ENCODE results near the gene BNIP5. TPM values are rescaled to one million over a fixed set of nuclear protein-coding genes. Genes with fewer than 3 reads are reported as not detected.
A peak's percentile ranks its signal among the peaks of the same experiment; 100 is the strongest.

BNIP5 gene
- total RNA-seq, 1 experiment from 2014 or later: 3.6 TPM

DNA sequence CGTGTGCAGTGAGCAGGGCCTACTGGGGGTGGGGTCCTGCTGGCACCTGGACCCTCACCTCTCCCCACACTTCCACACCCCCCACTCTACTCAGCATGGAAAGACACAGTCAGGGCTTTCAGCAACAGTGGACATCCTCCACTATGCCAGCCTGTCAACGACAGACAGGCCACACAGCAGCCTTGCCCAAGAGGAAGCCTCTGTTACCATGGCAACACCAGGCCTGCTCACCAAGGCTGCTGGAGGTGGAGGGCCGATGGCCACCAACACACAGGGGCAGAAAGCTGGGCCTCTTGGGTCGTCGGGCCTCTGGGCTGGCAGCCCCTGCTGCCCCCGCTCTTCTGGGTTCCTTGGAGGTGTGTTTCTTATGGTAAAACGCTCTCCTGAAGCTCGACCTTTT is 13.6 kb downstream of the BNIP5 start:
- DNase-seq (ENCODE audit: low spot score): no peak

DNA sequence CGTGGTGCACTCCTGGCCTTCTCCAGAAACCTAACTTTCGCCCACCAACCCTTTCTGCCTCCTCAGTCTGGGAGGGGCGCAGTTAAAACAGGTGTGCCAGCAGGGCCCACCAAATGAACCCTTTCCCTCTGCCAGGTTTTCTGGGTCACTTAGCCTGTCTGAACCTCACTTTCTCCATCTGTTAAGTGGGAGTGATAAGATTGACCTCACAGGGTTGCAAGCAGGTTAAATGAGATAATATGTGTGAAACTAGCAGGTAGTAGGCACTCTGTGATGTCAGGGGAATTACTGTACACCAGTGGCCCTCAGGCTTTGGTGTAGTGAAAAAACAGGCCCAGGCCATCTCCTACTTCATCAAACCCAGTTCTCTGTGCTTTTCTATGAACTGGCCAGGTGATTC is 14.1 kb downstream of the BNIP5 start:
- DNase-seq (ENCODE audit: low spot score): no peak

- peak; percentile 84 for DNase-seq (ENCODE audit: low spot score)
Observed at GRCh38 chr6:36320475-36320874, 16.2 kb downstream of the BNIP5 start.

DNA sequence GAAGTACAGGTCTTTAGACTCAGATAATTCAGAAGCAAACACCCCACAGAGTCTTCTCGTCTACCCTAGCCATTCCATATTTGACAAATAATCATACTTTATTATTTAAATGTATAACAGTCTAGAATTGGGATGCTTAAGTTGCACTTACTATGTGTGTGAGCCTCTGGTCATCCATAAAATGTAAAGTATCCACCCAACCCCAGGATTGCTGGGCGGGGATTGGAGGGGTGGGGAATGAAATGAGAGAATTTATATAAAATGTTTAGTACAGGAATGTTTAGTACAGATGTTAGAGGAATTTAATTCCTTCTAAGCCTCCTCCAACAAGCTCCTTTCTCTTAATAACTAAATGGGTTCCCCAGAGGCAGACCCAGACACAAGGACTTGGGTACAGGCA is 16.9 kb downstream of the BNIP5 start:
- DNase-seq (ENCODE audit: low spot score): peak; percentile 32

DNA sequence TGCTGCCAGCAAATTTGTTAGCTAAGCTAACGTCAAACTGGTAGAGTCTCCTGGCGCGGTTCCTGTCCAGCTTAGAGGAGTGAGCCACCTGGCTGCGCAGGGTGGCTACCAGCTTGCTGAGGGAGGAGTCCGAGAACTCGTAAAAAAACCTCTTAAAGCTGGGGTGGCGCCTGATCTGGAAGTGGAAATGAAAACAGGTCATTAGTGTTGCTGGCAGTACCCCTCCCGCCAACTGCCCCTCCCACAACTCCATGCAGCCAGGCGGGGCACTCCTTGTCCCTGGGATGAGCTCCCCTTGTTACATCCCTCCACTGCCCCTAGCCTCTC is 17.3 kb downstream of the BNIP5 start:
- peak; percentile 96 for DNase-seq (ENCODE audit: low spot score)

- DNase-seq (ENCODE audit: low spot score): peak; percentile 49
Observed at GRCh38 chr6:36318690-36319435, 17.8 kb downstream of the BNIP5 start.

DNA sequence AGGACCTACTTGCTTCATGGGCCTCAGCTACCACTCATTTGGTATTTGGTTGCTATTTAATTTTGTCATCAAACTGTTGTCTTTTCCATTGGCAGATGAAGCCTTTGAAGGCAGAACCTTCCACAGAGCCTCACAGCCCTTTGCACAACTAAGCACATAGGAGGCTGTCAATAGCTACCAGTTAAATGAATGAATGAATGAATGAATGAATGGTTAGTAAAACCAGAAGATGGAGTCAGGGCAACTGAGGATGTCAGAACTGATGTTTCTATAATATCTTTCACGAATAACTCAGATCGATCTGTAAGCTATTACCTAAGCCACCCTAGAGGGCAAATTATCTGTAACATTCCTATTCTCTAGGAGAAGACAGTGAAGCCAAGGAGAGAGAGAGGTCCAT is 19.1 kb downstream of the BNIP5 start:
- DNase-seq (ENCODE audit: low spot score): no peak

DNA sequence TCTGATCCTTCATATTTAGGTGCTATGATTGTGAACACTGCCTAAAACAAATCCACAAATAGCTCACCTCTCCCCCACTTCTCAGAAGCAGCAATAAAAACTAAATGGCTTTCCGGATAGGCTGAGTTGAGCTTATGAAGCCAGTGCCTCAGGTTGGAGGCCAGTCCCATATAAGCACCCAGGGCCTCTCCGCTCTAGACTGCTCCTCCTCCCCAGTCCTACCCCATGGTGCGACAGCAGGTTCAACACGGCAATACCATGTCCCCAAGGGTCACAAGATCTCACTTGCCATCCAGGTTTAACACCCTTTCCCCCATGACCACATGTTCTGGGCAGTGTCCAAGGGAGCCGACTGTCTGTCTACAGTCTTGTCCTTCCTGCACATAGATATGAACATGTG is 20.8 kb downstream of the BNIP5 start:
- peak; percentile 39 for DNase-seq (ENCODE audit: low spot score)

GRCh38 chr6:36314221-36315014 is 22.3 kb downstream of the BNIP5 start:
- DNase-seq (ENCODE audit: low spot score): peak; percentile 75

GRCh38 chr6:36313649-36313936 is 23.1 kb downstream of the BNIP5 start:
- DNase-seq (ENCODE audit: low spot score): no peak

DNA sequence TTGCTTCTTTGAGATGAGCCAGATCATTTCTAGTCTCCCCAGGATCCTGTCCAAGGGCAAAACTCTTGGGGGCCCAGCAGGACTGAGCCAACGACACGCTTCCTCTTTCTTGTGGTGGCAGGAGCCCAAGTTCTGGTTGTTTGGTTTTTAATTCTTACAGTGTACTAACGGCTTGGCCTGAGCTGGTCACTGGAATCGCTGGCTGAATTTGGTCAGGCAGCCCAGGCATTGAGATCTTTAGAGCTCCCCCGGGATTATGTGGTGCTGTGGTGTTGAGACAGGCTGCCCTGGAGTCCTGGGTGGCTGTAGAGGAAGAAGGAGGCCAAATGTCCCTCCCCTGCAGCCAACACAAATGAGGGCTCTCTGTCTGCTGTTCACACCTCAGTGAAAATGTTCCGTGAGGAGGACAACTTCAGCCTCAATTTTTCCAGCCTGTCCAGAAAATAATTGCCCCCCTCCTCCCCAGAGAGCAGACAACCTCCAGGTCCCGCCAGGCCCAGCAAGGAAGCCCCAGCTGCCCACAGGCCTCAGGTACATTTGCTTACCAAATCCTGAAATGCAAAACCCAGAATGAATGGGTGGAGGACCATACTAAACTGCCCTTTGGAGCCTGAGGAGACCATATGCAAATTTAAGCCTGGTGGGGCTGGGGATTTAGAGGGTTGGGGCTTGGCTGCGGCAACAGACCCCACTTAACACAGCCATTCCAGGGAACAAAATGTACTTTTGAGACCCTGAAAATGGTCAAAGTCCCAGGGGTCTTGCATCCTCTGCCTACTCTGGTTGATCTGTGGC is 23.6 kb downstream of the BNIP5 start:
- DNase-seq (ENCODE audit: low spot score): no peak

GRCh38 chr6:36309900-36310299 is 26.8 kb downstream of the BNIP5 start:
- no peak for DNase-seq (ENCODE audit: low spot score)

DNA sequence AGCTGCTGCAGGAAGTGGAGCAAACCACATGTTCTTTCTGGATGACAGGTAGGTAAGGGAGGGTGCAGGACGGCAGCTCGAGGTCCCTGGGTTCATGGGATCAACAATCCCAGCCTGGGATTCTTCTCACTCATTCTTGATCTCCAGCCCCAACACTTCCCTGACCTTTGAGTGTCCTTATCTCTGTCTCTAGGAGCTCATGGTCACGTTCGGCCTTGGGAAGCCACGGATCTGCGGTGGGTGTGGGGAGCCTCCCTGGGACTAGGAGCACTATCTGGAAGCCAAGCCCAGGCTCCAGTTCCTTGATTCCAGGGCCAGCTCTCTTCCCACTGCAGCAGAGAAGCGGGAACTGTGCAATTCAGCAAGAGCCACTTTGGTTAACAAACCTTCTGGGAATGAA is 27.5 kb downstream of the BNIP5 start:
- DNase-seq (ENCODE audit: low spot score): no peak

DNA sequence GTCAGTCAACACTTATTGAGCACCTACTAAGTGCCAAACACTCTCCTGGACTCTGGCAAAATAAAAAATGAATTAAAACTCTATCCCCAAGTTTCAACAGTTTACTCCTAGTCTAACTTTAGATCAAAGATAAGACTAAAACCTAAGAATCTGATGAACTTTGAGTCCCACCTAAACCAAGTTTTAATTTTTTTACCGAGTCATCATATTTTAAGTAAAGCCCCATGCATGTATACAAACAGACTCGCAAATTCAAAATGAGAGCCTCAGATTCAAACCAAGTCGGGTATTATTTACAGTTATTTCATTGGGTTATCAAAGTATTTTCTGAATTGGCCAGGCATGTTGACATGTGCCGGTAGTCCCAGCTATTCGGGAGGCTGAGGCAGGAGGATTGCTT is 28.2 kb downstream of the BNIP5 start:
- no peak for DNase-seq (ENCODE audit: low spot score)

DNA sequence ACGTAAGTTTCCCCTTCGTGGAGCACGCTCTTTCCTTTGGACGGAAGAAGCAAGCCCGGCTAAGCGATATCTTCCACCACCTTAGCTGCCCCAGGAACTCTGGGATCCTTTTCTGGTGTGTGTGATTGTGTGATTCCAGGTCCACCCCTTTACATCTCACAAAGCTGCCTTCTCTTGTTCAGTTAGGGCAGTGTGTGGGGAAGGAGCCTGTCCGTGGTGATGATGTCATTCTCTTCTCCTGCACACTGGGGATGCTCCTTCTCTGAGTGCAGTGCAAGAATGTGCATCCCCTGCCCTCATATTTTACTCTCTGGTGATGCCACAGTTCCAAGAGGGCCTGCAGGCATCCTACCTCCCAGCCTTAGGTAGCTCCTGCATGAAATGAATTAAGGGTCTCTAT is 30.3 kb downstream of the BNIP5 start:
- no peak for DNase-seq (ENCODE audit: low spot score)

DNA sequence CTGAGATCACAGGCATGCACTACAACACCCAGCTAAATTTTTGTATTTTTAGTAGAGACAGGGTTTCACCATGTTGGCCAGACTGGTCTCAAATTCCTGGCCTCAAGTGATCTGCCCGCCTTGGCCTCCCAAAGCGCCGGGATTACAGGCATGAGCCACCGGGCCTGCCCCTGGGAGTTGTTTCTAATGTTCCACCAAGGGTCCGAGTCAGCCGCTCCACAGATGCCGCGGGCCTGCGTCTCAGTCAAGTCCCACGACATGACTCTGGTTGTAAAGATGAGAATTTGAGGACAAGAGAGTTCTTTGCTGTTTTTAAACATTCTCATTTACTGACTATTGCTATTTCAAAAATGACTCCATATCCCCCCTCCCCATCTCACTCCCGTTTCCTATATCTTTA is 30.8 kb downstream of the BNIP5 start:
- DNase-seq (ENCODE audit: low spot score): no peak

DNA sequence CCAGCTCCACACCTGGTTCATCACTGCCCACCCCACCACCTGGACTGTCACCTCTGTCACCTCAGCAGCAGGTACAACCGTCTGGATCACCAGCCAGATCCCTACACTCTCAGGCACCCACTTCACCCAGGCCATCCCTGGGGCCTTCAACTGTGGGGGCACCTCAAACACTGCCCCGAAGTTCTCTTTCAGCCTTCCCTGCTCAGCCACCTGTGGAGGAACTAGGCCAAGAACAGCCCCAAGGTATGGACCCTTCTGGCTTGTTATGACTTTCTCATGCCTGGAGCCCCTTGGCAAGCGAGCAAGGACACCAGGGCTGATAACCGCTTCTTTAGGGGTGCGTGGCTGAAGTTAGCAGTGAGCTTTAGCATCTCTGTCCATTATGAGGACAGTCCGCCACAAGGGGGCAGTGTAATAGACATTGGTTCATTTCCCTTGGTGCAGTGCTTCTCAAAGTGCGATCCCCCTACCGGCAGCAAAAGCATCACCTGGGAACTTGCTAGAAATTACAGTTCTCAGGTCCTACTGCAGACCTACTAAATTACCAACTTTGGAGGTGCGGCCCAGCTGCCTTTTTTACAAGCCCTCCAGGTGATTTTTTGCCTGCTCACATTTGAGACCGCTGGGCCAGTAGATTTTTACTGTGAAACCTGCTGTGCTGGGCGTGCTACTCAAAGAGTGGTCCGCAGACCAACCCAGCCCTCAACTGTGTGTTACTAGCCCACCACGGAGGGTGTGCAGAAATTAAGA is 34.3 kb downstream of the BNIP5 start:
- peak; percentile 98 for DNase-seq (ENCODE audit: low spot score)

DNA sequence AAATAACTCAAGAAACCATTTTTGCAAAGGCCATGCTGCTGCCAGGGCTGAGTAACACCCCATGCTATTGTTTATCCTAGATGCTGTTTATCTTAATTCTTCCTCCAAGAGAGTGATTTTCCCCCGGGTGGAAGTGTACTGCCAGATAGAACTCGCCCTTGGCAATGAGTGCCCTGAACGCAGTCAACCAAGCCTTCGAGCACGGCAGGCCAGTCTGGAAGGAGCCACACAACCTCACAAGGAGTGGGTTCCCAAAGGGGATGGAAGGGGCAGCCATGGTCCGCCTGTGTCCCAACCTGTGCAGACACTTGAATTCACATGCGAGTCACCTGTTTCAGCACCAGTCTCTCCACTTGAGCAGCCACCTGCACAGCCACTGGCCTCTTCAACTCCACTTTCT is 34.9 kb downstream of the BNIP5 start:
- no peak for DNase-seq (ENCODE audit: low spot score)

GRCh38 chr6:36301085-36301658 is 35.5 kb downstream of the BNIP5 start:
- DNase-seq (ENCODE audit: low spot score): no peak

DNA sequence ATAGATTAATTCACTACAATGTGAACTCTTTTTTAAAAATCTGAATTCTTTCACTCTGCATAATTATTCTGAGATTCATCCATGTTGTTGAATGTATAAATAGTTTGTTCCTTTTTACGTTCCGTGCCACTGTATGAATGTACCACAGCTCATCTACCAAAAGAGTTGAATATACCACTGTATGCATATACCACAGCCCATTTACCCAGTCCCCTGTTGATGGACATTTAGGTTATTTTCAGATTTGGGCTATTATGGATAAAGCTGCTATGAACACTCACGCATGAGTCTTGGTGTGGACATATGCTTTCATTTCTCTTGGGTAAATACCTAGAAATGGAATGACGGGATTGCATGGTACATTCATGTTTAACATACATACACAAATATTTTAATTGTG is 38.7 kb downstream of the BNIP5 start:
- DNase-seq (ENCODE audit: low spot score): no peak

DNA sequence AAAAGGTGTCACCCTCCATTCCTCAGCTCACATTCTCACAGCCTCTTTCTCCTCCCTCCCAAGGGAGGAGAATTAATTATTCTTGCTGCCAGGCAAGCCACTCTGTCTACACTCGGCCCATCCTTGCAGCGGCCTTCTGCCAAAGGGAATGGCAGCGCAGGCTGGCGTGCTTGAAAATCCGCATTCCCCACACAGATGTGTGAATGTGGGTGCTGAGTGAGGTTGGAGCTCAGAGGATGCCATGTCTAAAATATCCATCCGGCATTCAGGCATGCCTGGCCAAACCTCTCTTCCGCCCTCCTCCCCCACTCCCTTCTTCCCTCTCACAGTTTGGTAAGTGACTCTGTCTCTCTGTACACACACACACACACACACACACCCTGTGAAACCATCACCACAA is 39.2 kb downstream of the BNIP5 start:
- no peak for DNase-seq (ENCODE audit: low spot score)

DNA sequence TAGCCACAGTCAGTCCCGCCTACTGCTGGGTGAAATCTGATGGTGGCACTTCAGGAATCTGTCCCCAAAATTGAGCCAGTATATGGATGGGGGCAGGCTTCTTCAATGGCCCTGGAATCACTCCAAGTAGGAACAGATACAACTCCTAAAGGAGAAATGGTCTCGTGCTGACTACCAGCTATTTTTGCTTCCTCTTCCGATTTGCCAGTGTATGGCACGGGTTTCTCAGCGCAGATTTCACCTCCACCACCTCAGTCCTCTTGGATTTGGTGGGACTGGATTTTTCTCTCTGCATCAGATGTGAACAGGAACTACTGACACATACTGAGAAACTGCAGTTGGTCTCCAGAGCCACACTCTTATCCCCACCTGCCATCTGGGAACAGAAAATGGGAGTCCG is 39.6 kb downstream of the BNIP5 start:
- no peak for DNase-seq (ENCODE audit: low spot score)
